ENCODE data around the gene GTF2H4.

Gene GTF2H4

DNA sequence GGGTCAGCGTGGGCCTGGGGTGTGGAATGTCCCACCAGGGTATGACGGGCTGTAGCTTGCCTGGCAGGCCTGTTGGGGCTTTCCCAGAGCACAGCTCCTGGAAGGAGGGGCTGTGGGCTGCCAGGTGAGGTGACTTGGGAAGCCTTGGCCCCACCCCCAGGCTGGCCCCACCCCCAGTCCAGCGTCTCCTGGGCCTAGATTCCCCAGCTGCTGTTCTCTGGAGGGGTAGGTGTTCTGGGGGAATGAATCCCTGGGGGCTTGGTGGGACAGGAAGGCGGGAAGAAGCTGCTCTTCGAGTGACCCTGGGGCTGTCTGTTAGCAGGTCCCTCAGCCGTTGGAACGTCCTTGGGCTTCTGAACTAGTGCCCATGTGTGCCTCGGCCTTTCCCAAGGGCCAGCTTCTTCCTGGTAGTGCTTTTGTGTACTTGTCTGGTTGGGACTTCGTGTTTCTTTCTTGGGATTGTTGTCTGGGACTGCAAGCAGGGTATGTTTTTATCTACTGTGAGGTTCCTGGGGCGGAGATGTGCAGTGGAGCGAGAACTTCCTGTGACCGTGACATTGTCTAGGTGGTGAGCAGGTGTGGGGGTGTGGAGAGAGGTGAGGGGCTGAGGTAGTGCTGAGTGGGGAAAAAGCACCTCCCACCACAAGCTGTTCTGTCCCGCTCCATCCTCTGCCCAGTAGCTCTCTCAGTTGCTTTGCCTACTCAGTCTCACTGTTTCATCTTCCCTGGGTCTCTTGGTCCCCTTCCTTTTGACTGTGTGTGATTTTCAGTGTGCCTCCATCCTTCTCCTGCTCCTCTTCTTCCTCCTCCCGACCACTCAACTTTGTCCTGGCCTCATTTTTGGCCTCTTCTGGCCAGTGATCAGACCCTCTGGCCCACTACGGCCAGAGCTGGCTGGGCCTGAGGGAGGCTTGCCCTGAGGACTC, 25.0 kb upstream of the GTF2H4 start:
- peak; percentile 56 to 65 (median 64) for DNase-seq

- peak; percentile 52 to 80 (median 71) for DNase-seq
Observed at GRCh38 chr6:30883685-30884520, 24.1 kb upstream of the GTF2H4 start, which contains the start of gene DDR1. TSS of gene DDR1 (plus strand) at chr6:30884519. CDS start at chr6:30888730, 4,211 bp downstream.

- peak in 2 of 3 experiments; percentile 36 to 65 for DNase-seq
Observed at GRCh38 chr6:30884521-30885480, 23.2 kb upstream of the GTF2H4 start.

- peak in 2 of 3 experiments; percentile 27 to 51 for DNase-seq
Observed at GRCh38 chr6:30885481-30885998, 22.5 kb upstream of the GTF2H4 start.

DNA sequence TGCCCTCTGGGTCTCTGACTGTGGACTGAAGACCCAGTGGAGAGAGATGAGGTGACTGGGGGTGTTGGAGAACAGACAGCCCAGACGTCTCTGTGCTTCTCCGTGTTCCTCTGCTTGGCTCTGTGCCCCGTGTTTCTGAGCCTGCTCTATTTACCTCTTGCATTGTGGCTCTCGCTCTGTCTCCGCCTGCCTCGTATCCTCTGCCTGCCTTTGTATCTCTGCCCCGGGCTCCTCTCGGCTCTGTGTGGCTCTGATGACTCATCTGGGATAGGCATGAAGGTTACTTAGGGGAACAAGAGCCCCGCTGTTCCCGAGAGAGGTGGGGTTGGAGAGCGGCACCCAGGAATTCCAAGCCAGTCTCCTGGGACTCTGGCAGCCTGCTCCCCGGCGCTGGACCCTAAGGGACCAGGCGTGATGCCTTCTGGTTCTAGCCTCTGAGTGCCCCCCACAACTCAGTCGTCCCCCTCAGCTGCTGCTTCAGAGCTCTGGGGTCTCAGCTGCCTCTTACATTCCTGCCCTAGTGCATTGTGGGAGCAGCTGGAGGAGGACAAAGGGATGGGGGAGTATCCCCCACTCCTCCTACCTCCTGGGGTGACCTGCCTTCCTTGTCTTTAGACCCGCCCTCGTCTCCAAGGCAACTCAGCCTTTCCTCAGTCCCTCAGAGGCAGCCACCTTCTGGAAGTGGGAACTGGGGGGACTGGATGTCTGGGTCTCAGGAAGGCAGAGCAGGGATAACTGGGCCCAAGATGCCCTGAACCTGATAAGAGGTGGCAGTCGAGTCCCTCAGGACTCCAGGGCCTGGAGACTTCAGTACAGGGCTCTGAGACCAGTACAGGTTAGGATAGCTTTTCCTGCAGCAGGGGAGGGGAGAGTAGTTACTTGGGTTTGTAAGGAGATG, 21.8 kb upstream of the GTF2H4 start:
- peak; percentile 60 to 90 (median 67) for DNase-seq

DNA sequence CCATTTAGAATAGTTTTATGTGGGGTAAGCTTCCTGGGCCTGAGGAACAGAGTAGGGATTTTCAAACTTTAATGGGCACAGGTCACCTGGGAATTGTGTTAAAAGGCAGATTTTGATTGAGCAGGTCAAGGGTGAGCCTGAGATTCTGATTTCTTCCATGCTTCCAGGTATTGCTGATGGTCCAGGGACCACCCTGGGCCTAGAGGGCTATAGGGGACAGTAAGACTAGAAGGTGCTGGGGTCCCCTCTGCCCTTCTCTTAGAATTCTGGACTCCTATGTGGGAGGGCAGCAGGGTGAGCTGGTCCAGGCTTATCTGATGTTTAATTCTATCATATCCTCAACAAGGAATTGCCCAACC, 21.1 kb upstream of the GTF2H4 start:
- DNase-seq = no peak

- no peak for DNase-seq
Observed at GRCh38 chr6:30887901-30888815, 19.8 kb upstream of the GTF2H4 start.

GRCh38 chr6:30888816-30889495, 19.1 kb upstream of the GTF2H4 start:
- no peak for DNase-seq

DNA sequence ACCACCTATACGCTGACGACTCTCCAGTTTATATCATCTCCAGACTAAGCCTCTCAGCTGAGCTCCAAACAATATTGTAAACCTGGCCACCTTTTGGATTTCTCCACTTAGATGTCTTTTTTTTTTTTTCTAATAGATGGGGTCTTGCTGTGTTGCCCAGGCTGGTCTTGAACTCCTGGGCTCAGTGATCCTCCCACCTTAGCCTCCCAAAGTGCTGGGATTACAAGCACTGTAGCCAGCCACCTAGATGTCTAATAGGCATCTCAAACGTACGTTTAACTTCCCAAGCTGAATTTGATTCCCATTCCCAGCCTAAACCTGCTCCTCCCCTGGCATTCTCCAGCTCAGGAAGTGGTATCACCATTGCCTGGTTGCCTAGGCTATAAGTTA, 18.5 kb upstream of the GTF2H4 start:
- no peak for DNase-seq

- DNase-seq = peak; percentile 25 to 72 (median 62)
Observed at GRCh38 chr6:30889921-30890645, 17.9 kb upstream of the GTF2H4 start.

GRCh38 chr6:30890646-30891449, 17.2 kb upstream of the GTF2H4 start:
- peak in 1 of 3 experiments; percentile 3 for DNase-seq

GRCh38 chr6:30891450-30891723, 16.6 kb upstream of the GTF2H4 start:
- DNase-seq = no peak

DNA sequence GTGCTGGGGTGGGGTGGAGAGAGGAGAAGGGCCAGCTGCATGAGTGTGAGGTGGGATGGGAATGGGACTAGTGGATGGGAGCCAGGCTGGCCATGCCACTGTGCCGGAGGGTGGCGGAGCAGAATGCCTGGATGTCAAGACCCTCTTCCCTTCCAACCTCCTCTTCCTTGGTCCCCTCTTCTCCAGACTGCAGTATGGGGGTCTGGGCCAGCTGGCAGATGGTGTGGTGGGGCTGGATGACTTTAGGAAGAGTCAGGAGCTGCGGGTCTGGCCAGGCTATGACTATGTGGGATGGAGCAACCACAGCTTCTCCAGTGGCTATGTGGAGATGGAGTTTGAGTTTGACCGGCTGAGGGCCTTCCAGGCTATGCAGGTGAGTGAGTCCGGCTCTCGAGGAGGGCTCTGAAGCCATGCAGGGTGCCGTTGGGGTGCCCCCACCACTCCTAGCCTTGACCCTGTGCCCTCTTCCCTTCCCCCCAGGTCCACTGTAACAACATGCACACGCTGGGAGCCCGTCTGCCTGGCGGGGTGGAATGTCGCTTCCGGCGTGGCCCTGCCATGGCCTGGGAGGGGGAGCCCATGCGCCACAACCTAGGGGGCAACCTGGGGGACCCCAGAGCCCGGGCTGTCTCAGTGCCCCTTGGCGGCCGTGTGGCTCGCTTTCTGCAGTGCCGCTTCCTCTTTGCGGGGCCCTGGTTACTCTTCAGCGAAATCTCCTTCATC, 16.0 kb upstream of the GTF2H4 start:
- no peak for DNase-seq

- DNase-seq = no peak
Observed at GRCh38 chr6:30893001-30893591, 14.9 kb upstream of the GTF2H4 start.

DNA sequence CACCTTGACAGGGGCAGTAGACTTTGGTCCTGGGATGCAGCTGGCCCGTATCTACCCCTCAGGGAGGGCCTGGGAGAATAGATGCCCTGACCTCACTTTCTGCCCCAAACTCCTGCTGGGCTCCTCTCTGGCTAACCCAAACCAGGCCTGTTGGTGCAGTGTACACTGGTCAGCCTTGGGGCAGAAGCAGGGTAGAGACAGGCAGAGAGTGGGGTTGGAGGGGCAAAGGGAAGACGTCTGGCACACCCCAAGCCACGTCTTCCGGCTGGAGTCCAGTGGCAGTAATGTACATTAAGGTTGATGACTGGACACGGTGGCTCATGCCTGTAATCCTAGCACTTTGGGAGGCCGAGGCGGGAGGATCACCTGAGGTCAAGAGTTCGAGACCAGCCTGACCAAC, 14.3 kb upstream of the GTF2H4 start:
- no peak for DNase-seq

- no peak for DNase-seq
Observed at GRCh38 chr6:30894381-30894780, 13.6 kb upstream of the GTF2H4 start.

GRCh38 chr6:30894935-30895334, 13.1 kb upstream of the GTF2H4 start:
- no peak for DNase-seq
